GM21529 (cell line): ENCODE measurements around the gene SPDEF.

Experiments used
- ATAC-seq: cut with Tn5 transposase; IDR thresholded peaks from one replicate; pipeline ENCODE4 v1.9.1; 2021; ENCODE audit not compliant: unreplicated experiment

Gene SPDEF

DNA sequence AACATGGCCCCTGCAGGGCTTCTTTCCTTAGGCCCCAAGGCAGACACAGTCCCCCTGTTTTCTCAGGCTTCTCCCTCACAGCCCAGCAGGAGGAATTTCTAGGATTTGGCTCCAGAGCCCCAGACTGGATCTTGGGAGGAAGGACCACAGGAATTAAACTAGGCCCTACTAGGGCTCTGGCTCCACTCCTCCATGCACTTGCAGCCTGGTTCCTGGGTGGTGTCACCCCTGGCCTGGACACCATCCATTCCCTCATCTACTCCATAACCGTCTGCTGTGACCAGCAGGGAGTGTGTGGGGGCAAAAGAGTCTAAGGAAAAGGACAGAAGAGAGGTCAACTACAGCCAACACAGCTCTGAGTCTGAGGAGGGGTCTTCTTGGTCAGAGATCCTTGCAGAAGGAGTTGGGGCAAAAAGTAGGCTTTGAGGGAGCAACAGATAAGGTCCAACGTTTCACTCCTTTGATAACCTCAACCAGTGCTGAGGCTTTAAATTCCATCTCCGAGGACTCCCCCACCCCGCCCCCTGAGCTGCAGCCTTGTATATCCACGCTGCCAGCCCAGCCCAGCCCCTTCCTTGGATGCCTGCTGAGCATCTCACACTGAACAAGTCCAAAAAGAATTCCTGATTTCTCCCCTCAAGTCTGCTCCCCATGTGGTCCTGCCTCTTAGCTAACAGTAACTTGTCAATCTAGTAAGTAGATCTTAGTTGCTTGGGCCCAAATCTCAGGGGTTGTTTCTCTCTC lies 27.9 kb upstream of the SPDEF start:
- no peak for ATAC-seq

DNA sequence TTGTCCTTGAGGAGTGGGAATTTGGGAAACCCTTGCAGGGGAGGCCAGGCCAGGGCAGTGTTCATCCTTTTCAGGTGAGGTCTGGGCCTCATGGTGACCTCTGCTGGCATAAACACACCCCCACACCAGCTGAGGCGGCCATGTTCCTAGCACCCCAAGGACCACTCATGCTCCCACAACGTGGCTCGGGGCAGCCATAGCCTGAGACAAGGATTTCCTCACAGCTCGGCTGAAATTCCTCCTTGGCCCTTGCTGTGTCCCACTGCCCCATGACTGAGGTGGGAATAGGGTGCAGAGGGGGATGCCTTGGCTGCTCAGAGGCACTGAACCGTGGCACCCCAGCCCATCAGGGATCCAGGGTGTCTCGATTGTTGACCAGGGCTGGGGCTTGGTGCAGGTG lies 27.3 kb upstream of the SPDEF start:
- ATAC-seq, result no peak

DNA sequence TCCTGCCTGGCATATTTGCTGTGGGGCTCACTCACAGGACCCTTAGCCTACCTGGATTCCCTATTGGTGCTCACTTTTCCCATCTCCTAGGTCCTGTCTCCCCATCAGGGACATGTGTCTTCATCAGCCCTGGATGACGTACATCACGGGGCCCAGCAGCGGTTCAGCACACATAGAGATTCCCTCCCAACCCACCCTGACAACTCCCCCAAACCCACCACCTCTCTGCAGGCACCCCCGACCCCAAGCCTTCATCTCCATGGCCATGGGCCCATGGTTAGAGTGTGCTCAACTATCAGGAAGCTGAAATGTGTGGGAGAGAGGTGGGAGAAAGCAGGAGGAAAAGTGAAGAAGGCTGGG lies 25.4 kb upstream of the SPDEF start:
- ATAC-seq, result no peak

DNA sequence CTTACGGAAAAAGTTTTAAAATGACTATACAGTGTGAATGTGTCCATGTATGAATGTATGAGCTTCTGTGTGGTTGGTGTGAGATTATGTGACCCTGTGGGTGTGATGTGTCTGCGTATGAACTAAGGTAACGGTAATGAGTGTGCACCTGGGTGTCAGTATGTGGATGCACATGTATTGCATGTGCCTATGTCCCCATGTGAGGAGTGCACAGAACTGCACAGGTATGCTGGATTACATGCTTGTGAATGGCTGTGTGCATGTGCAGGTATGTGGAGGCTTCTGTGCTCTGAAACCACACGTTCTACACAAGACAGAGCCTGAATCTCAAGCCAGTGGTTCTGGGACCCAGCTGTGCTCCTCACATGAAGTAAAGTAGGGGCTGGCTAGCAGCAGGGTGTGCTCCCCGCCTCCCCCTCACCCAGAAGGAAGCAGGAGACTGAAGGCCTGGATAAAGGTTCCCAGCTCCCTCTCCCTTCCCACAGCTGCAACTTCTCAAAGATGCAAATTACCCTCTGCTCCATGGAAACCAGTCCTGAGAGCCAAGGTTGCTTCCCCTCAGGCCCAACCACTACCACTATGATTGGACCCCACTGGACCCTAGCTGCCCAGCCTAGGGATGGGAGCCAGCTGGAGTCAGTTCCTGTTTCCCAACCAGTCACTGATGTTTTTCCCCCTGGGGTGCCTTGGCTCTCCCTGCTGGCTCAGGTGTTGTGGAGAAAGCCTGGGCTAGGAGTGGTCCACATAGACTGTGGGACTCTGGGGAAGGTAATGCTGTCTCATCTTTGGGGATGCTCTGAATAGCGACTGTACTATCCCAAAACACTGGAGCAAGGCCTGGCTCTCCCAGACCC lies 24.8 kb upstream of the SPDEF start:
- no peak for ATAC-seq

DNA sequence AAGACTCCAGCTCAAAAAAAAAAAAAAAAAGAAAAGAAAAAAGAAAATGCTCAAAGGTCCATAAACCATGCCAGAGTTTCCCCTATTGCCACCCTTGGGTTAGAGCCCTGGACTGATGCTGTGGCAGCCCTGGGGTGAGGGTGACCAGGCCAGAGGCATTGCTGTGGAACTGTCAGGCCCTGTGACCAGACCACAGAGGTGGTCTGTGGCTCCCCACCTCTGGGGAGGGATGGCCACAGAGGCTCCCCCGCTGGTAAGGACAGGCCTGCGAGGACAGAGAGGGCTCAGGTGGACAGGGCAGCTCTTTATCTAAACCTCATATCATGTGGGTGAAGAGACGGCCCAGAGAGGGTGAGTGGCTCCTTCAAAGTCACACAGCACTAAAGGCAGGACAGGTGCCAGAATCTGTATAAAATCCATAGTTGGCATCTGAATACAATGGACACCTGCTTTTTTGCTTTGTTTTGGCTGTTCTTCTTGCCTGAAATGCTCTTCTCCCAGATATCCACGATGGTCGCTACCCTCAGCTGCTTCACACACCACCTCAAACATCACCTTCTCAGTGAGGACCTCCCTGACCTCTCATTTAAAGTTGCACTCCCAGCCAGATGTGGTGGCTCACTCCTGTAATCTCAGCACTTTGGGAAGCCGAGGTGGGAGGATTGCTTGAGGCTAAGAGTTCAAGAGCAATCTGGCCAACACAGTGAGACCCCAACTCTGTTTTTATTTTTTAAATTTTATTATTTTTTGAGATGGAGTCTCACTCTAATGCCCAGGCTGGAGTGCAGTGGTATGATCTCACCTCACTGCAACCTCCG lies 22.5 kb upstream of the SPDEF start:
- no peak for ATAC-seq

DNA sequence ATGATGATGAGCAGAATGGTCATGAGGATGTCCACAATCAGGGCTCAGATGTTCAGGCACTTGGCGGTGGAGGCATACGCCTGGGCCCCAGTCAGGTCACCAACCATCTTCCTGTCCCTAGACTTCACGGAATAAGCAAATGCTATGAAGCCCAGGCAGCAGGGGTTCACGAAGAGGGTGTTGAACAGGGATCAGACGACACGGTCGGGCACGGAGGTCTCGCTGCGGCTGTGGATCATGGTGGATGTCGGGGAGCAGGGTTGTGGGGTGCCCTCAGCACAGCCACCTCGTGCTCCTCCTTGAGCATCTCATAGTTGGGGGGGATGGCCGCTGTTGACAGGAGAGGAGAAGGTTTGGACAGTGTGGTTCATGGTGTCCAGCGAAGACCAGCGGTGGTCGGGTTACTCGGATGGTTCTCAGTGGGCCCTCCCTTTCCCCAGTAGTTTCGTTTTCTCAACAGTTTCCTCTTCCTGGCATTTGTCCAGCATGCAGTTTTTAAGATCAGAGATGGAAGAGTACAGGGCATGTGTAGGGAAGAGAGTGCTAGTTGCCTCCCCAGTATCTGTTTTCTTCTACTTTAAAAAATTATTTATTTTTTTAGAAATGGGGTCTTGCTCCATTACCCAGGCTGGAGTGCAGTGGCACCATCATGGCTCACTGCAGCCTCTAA lies 20.3 kb upstream of the SPDEF start:
- no peak for ATAC-seq

DNA sequence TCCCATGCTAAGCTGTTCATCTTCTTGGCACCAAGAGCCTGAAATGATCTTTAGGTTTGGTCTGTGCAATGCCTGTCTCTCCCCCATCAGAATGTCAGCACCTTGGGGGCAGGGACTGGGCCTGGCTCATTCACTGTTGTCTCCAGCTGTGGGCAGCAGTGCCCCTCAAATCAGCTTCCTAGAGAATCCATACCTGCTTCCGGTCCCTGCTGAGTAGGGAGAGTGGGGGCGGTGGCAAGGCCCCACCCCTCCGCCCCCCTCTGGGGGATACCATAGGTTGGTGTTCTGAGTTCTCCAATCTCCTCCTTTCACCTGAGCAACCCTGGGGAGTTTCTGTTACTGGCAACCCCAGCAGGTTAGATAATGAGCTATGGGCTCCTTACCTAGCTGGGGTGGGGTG lies 19.2 kb upstream of the SPDEF start:
- no peak for ATAC-seq

DNA sequence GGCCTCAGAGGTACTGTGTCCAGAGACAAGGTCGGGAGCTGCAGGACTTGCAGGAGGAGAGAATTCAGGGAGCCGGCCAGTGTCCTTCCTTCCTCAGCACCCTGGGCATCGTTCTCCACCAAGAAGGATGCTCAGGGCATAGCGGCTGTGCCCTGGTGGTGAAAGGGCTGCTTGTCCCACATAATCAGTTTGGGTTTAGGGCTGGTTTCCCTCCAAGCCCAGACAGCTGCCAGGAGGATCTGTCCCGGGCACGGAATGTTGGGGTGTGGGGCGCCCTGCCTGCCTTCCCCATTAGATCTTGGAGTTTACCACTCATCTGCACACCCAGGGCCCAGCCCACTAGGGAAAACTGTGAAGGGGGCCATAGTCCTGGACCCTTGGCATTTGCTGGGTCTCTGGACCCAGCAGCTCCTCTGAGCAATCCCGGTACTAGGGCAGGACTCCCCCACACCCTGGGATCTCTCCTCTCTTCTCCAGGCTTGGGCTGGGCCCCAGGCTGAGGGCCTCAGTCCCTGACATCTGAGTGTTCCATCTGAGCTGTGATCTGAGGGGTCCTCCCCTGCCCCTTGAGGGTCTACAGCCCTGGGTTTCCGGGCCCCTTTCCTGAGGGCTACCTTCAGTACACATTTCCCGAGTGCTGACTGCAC lies 18.6 kb upstream of the SPDEF start:
- no peak for ATAC-seq

DNA sequence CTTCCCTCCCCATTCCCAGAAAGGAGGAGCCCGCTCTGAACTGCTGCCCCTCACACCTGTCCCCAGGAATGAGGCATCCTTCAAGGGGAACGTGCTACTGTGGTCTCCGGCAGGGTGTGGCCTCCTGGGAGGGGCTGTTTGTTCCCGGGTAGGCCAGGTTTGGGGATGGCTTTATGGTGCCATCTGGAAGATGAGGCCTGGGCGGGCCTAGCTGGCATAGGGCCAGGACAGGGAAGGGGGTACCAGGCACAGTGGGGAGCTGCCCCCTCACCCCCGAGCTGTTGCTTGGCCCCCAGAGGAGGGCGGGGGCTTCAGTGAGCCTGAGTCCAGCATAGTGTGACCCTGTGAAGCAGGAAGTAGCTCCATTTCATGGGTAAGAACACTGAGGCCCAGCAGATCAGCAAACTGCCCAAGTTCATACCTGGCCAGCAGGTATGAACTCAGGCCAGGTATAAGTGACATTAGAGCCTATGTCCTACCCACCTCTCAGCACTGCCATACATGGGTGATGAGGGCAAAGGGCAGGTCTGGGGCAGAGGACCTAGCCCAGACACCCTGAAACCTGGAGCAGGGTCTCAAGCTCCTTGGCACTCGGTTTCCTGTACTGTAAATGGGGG lies 17.5 kb upstream of the SPDEF start:
- no peak for ATAC-seq

DNA sequence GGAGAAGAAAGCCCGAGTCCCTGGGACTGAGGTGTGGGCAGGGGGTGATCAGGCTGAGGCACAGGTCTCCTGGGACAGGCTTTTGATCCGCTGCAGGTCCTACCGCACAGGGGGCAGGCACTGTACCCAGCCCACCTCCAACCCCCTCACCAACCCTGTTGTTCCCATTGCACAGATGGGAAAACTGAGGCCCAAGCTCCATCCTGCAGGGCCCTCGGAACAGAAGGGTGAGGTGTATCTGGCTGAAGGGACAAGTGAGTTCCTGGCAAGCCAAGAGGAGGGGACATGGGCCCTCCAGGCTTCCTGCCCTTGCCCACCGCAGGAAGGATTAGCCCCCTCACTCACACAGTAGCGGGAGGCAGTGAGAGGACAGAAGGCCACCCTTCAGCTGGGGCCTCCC lies 16.5 kb upstream of the SPDEF start:
- no peak for ATAC-seq

DNA sequence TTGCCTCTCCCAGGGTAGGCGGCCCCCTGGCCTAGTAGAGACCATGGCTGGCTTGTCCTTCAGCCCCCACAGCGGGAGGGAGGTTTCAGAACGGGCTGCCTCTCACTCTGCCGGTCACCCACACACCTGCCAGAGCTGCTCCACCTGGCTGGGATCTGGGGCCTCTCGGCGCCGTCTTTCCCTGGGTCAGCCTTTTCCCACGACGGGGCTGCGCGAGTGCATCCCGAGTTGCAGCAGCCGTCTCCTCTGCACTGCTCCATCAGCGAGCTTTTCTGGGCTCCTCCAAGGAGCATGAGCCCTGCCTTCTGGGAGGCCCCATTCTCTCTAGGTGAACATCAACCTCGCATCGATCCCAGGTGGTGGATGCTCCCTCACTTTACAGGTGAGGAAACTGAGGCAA lies 15.9 kb upstream of the SPDEF start:
- no peak for ATAC-seq

DNA sequence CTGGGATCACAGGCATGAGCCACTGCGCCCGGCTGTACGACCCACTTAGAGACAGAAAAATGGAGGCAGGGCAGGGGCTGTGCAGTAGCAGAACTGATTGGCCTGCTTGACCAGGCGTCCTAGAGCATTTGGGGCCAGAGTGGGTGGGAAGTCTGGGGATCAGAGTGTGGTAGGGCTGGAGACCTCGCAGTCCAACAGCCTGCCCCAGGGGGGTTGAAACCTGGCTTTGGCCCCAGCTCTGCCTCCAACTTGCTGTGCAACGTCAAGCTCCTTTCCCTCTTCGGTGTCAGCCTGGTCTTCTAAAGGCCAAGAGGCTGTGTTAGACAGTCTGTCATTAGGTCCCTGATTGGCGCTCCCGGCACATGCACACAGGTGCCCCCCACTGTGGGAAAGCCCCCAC lies 15.3 kb upstream of the SPDEF start:
- ATAC-seq, result no peak

DNA sequence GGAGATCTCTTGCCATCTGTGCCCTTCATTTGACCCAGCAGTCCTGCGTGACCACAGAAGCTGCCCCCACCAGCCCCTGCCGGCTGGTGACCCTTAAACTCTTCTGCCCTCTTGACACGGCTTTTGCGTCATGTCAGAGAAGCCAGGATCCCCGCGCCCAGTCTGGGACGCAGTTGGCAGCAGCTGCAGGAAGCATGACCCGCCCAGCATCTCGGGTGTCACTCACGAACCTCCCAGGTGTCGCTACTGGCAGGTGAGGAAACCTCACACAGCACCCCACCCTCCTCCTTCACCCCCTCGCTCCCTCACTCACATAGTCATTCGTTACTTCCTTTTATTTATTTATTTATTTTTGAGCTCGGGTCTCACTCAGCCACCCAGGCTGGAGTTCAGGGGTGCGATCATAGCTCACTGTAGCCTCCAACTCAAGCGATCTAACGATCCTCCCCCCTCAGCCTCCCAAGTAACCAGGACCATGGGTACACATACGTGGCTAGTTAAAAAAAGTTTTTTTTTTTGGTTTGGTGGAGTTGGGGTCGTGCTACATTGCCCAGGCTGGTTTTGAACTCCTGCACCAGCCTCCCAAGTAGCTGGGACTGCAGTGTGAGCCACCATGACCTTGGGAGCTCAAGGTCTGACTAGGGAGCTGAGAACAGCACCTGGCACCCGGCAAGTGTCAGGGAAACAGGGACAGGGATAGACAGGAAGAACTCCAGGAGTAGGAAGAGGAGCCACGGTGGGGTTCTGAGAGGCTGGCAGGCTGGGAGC lies 14.1 kb upstream of the SPDEF start:
- no peak for ATAC-seq

DNA sequence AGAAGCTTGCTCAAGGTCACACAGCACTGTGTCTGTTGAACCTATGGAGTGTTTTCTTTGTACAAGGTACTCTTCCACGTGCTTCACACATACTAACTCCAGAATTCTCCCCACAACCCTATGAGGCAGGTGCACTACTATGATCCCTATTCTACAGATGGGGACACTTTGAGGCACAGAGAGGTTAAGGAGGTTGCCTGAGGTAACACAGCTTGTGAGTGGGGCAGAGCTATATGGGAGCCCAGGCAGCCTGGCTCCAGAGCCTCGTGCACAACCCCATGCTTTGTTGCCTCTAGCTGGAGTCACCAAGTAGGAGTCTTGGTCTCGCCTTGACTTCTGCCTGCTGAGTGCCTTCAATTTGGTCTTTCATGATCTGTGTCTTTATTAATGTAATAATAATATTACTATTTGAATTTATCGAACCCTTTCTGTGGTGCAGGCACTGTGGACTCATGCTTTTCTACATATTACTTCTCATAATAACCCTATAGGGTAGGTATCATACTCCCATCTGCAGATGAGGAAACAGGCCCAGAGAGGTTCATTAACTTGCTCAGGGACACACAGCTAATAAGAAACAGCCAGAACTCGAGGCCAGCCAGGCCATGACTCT lies 13.3 kb upstream of the SPDEF start:
- ATAC-seq, result no peak

DNA sequence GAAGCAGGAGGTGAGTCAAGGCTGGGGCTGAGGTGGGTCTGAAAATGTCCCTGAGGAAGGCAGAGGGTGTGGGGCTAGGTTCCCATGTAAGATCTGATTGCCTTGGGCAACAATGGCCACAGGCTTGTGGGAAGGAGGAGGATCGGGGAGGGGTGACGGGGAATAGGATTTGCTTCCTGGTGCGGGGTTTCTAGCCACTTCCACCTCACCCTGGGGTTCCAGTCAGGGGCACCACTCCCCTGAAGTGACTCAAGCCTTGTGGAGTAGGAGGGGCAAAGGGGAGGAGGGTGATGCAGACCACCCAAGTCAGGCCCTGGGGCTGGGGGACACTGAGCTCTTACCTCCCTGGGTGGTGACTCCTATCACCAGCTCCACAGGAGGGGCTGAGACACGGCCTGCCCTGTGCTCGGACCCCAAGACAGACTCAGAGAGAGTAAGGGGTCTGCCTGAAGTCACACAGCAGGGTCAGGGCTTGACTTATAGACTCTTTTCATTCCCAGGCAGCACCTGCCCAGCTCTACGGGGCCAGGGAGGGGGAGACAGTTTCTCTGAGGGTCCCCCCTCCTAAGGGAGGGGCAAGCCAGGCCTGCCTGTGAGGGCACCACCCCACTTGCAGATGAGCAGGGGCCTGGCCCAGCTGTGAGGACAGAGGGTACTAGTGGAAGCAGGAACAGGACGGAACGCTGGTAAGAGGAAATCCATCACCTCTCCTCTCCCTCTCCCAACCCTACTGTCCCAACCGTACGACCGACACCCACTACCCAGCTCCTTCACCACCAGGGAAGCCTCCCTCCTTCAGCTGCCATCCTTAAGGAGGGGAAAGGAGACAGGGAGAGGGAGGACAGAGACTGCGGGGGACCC lies 12.4 kb upstream of the SPDEF start:
- ATAC-seq, result no peak

DNA sequence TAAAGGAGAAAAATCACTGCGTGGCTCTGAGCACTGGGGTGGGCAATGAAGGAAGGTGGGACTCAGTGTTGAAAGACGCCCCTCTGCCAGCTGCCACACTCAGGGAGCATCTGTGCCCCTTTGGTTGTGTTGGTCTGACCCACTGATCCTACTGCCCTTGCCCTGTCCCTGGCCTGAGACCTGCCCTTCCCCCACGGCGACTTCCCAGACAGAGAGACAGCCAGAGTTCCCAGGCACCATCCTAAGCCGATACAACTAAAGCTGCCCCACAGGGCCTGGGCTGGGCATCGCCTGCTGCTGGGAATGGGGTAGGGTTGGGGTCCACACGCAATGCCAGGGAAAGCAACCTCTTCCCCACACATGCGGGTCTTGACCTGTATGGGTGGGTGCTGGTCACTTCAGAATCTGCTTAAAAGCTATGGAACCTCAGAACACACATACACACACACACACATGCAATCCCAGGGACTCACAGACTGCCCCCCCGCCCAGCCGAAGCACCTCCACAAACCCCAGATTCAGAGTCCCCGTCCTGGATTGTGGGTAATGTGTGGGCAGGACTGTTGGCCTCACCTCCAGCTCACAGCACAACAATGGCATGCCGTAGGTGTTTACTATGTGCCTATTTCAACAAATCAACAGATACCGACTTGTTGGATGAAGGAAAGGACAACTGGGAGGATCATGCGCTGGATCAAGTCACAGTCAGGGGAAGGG lies 10.9 kb upstream of the SPDEF start:
- no peak for ATAC-seq

DNA sequence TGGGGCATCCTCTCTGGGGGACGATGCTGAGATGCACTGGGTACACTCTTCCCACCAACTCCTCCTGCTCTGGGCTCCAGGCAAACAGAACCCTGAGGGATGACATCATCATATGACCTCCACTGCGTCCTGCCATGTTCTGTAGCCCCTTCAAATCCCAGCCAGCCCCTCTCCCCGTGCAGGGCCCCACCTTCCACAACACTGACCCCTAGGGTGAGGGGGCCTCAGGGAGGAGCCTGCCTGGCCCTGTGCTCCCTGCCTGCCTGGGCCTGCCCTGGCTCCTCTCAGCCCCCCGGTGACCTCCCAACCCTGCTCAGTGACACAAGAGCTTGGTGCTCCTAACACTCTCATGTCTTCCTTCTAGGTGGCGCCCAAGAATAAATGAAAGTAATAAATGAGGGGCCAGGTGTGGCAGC lies 9.6 kb upstream of the SPDEF start:
- no peak for ATAC-seq

DNA sequence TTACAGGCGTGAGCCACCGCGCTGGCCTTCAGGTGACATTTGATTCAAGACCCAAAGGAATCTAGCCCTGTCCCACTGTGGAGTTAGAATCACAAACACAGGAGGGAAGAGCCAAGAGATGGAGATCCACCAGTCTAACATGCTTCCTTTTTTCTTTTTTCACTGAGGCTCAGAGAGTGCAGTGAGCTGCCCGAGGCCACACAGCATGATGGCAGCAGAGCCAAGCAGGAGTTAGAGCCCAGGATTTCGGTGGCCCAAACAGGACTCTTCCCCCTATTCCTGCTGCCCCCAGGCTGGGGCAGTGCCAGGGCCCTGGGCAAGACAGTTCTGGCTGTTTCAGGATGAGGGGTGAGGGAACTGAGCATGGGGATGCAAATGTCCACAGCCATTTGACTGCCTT lies 8.1 kb upstream of the SPDEF start:
- ATAC-seq, result no peak
